AG04449 (cell line): Measurements from ENCODE around the gene MLF1.
"Not testable (repeated sequence)": the region's sequence is repeated elsewhere in the genome, so short reads cannot be mapped to it uniquely, and the experiment has no call there.

ENCODE experiments used
- CTCF ChIA-PET: fragments of 350-600 bp; formaldehyde crosslinking; extraction: SDS; loops from one replicate; lab custom pipeline; 2021; ENCODE audit warnings: antibody characterized with exemption; lab: Yijun Ruan, JAX
- POLR2A ChIA-PET: fragments of 400-600, 350-600 bp; formaldehyde crosslinking; extraction: SDS; loops from one replicate; lab custom pipeline; 2020; ENCODE audit warnings: antibody characterized with exemption, inconsistent platforms; lab: Yijun Ruan, JAX
- DNase-seq: peaks from one replicate; pipeline ENCODE4 v3.0.0-alpha.2; 2010; ENCODE audit warnings: low read depth, low spot score
- H3K4me3 ChIP-seq: 2 replicates; pipeline ENCODE4 v1.5.1; 2011; ENCODE audit warnings: low read depth, mild to moderate bottlenecking, control low read depth, low read length
- TF ChIP-seq, protein P1 (sequence below): IDR thresholded peaks from one replicate; pipeline ENCODE4 v1.5.1; 2011; ENCODE audit warnings: mild to moderate bottlenecking, moderate library complexity, low read length, control low read depth, inconsistent platforms; ENCODE audit not compliant: insufficient read depth; ENCODE audit errors: missing control alignments

MLF1 gene

GRCh38 chr3:158535918-158536317, 35.1 kb upstream of the MLF1 start:
- POLR2A ChIA-PET = no interaction called here
- TF ChIP-seq, protein P1, sequence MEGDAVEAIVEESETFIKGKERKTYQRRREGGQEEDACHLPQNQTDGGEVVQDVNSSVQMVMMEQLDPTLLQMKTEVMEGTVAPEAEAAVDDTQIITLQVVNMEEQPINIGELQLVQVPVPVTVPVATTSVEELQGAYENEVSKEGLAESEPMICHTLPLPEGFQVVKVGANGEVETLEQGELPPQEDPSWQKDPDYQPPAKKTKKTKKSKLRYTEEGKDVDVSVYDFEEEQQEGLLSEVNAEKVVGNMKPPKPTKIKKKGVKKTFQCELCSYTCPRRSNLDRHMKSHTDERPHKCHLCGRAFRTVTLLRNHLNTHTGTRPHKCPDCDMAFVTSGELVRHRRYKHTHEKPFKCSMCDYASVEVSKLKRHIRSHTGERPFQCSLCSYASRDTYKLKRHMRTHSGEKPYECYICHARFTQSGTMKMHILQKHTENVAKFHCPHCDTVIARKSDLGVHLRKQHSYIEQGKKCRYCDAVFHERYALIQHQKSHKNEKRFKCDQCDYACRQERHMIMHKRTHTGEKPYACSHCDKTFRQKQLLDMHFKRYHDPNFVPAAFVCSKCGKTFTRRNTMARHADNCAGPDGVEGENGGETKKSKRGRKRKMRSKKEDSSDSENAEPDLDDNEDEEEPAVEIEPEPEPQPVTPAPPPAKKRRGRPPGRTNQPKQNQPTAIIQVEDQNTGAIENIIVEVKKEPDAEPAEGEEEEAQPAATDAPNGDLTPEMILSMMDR = no peak
- no peak overlapping the region for H3K4me3 ChIP-seq
- CTCF ChIA-PET = interaction anchor here (1.9 kb wide), 1 partner anchor 256 kb away, joined by 10 read pairs; no protein-coding TSS in a partner anchor
- no peak for DNase-seq

GRCh38 chr3:158539414-158540014, 31.5 kb upstream of the MLF1 start:
- no peak overlapping the region for H3K4me3 ChIP-seq
- CTCF ChIA-PET = interaction anchor here (0.6 to 5.2 kb wide), 36 partner anchors 8 to 1007 kb away, joined by 3 to 91 read pairs (median 5); partner anchors contain the start of genes GFM1, MFSD1 and MLF1
- POLR2A ChIA-PET = no interaction called here
- no peak for DNase-seq
- TF ChIP-seq, protein P1 = peak; percentile 52

GRCh38 chr3:158540066-158540465, 30.9 kb upstream of the MLF1 start:
- POLR2A ChIA-PET = no interaction called here
- TF ChIP-seq, protein P1 = no peak
- CTCF ChIA-PET = interaction anchor here (0.6 to 5.2 kb wide), 28 partner anchors 11 to 1008 kb away, joined by 3 to 91 read pairs (median 6); partner anchors contain the start of genes GFM1, MFSD1 and MLF1
- no peak overlapping the region for H3K4me3 ChIP-seq
- no peak for DNase-seq

DNA sequence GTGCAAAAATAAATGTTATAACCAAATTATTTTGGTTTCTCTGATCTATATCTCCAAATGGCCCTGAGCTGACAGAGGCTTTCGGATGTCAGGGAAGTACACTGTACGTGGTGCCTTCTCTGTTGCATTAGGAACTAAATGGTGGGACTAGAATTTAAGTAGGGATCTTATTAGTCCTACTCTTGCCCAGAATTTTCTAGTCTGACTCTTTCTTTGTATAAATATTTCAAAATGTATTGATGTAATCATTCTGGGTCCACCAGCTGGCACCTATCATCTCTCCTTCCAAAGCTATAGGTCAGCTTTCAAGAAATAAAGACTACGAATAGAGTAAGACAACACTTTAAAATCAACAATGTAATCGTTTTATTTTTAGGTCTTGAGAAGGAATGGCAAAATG, 22.3 kb upstream of the MLF1 start:
- no peak for DNase-seq
- CTCF ChIA-PET = interaction anchor here (0.9 to 7.6 kb wide), 4 partner anchors 9 to 241 kb away, joined by 3 to 43 read pairs (median 3); partner anchors contain the start of gene GFM1
- POLR2A ChIA-PET = no interaction called here
- H3K4me3 ChIP-seq = no peak overlapping the region
- TF ChIP-seq, protein P1 = no peak

GRCh38 chr3:158549938-158550337, 21.1 kb upstream of the MLF1 start:
- CTCF ChIA-PET = interaction anchor here (1.3 to 7.6 kb wide), 2 partner anchors 10 to 20 kb away, joined by 3 to 43 read pairs; no protein-coding TSS in a partner anchor
- DNase-seq, POLR2A ChIA-PET: not testable (repeated sequence)

DNA sequence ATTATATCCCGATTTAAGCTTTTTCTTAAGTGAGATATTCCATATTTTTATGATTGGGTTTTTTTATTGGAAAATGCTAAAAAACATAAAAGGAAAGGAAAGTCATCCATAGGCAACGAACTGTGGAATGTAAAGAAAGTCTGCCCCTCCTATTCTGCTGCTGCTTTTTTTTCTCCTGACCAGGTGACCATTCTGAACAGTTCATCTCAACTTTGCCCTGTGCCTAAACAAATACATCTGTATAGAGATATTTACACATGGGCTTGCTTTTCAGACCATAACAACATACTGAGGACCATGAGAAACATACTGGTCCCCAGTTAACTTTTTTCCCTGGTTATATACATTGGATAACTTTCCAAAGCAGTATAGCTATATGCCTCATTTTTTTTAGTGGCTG, 18.9 kb upstream of the MLF1 start:
- TF ChIP-seq, protein P1 = no peak
- H3K4me3 ChIP-seq = no peak overlapping the region
- no peak for DNase-seq
- ChIA-PET POLR2A (no interaction called here), CTCF (interaction anchor here (7.6 kb wide), 1 partner anchor 12 kb away, joined by 43 read pairs; no protein-coding TSS in a partner anchor)

More at GRCh38 chr3:158549938-158550337, 21.1 kb upstream of the MLF1 start:
- not testable (repeated sequence) for H3K4me3 ChIP-seq
